GM18868 (cell line): Measurements from ENCODE around the gene UMODL1.
"Not testable (repeated sequence)": the region's sequence is repeated elsewhere in the genome, so short reads cannot be mapped to it uniquely, and the experiment has no call there.

ENCODE experiments used
- ATAC-seq: cut with Tn5 transposase; IDR thresholded peaks from one replicate; pipeline ENCODE4 v1.9.1; 2021; ENCODE audit warnings: mild to moderate bottlenecking, moderate library complexity; ENCODE audit not compliant: unreplicated experiment

UMODL1 gene

DNA sequence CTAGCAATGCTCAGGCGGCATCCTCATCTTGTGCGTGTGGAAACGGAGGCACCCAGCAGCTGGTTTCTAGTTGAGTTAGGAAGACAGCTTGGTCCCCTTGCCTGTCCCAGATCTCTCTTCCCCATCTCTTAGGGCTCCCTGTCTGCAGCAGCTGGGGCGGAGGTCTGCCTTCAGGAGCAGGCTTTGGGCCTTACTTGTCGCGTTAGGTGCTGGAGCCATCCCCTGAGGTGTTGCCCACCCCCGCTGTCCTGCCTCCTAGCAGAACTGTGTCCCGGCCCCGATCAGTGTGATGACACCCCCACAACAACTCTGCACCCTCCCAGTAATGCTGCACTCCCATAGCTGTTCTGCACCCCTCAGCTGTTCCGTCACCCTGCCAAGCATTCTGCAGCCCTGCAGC is 40.7 kb downstream of the UMODL1 start:
- no peak for ATAC-seq

DNA sequence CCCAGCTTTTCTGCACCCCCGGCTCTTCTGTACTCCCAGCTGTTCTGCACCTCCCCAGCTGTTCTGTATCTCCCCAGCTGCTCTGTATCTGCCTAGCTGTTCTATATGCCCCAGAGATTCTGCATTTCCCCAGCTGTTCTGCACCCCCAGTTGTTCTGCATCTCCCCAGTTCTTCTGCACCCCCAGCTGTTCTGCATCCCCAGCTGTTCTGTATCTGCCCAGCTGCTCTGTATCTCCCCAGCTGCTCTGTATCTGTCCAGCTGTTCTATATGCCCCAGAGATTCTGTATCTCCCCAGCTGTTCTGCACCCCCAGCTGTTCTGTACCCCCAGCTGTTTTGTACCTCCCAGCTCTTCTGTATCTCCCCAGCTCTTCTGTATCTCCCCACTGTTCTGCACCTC is 41.1 kb downstream of the UMODL1 start:
- ATAC-seq, result no peak

DNA sequence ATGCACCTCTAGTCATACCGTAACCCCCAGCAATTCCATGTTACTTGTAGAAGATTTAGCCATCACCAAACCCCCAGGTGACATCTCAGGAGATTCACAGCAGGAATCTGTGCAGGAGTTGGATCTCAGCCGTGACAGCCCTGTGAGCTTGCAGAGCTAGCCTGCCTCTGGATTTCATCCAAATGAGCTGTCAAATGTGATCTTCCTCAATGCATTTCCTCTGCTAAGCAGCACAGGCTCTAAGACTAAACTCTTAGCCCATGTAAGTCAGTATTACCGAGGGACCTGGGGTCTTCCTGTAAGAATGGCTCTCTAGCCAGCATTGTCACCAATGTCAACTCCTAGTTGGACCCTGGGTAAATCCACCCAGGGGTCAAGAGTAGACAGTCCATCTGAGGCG is 41.7 kb downstream of the UMODL1 start:
- ATAC-seq, result no peak

- no peak for ATAC-seq
These were observed 42.9 kb downstream of the UMODL1 start for GRCh38 chr21:42113926-42114409.

GRCh38 chr21:42114646-42115045 is 43.5 kb downstream of the UMODL1 start:
- no peak for ATAC-seq

GRCh38 chr21:42115136-42115683 is 44.1 kb downstream of the UMODL1 start:
- no peak for ATAC-seq

DNA sequence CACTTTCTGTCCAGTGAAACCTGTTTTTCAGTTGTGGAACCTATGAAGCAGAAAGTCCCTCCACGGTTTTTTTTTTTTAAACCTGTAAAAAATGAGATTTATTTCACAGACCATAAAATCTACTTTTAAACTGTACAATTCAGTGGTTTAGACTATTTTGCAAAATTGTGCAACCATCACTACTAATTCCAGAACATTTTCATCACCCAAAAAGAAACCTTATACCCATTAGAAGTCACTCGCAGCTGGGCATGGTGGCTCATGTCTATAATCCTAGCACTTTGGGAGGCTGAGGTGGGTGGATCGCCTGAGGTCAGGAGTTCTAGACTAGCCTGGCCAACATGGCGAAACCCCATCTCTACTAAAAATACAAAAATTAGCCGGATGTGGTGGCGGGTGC is 45.4 kb downstream of the UMODL1 start:
- not testable (repeated sequence) for ATAC-seq

DNA sequence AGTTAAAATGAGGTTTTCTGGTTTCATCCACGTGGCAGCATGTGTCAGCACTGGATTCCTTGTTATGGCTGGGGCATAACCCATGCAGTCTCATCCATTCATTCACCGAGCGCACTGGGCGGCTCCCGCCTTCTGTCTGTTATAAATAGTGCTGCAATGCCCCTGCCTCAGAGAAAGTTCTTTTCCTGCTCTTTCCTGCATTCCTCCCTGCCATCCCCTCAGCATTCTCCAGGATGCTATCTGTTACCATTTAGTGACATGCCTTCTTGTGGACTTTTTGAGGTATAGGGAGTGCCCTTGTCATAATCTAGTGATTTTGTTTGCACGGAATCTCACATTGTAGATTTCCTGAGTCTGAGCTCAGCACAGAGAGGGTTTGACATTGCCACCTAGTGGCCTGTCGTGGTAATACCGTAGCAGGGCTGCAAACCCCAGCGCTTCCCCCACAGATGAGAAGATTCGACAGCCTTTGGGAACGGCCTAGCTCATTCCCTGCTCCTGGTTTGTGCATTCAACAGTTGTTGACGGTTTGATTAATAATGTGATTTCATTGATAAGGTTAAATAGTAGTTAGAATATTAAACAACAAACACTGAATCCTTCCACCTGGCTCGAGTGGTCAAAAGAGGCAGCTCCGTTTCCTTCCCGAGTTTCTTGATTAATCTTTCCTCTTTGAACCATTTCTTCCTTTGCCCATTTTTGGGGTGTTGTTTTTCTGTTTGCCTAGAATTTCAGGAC is 46.3 kb downstream of the UMODL1 start:
- peak; percentile 64 for ATAC-seq

DNA sequence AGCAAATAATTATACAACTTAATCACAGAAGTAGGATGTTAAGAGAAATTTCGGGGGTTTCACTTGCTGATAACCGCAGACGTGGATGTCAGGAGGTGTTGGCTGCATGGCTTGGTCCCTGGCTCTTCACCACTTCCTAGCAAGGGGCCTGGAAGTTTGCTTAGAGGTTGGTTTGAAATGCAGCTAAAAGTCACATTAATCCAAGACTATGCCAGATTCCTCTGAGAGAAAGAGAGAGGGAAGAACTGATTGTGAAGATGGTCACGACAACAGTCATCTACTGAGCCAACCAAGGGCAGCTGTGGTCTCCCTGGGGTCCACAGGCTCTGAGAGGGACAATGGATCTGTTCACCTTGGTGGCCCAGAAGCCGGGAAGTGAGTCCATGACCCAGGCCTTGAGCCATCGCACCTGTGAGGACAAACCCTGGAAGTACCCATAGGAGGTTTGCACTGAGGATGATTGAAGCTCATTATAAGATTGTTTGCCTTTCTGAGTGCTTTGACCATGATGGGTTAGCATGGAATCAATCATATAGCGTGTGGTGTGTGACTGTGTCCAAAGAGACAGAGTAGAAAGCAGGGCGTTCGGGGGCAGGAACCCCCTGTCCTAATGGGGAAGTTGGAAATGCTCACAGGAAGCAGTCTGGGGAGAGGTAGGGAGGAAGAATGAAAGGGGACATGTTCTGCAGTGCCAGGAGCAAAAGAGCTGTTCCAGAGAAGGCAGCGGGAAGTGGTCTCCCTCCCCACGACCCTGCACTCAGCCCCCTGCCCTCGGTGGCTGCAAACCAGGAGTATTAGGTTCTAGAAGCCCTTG is 47.1 kb downstream of the UMODL1 start:
- ATAC-seq, result no peak

GRCh38 chr21:42118901-42119300 is 47.8 kb downstream of the UMODL1 start:
- no peak for ATAC-seq

GRCh38 chr21:42120101-42120902 is 49.2 kb downstream of the UMODL1 start:
- ATAC-seq, result no peak

- ATAC-seq, result no peak
These were observed 49.9 kb downstream of the UMODL1 start for GRCh38 chr21:42120903-42121535.

GRCh38 chr21:42121794-42122193 is 50.7 kb downstream of the UMODL1 start:
- ATAC-seq, result no peak

DNA sequence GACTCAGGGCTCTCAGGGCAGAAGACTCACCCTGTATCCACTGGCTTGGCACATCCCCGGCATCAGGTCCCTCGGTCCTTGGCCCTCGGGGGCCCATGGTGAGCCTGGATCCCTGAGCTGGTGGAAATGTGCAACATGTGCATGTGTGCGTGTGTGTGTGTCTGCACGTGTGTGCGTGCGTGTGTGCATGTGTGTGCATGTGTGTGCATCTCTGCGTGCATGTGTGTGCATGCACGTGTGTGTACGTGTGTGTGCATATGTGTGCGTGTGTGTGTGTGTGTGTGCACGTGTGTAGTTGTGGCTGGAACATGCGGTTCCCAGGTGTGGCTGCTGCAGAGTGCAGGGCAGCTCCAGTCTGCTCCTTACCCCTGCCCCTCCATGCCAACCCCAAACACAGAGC is 51.3 kb downstream of the UMODL1 start:
- no peak for ATAC-seq

DNA sequence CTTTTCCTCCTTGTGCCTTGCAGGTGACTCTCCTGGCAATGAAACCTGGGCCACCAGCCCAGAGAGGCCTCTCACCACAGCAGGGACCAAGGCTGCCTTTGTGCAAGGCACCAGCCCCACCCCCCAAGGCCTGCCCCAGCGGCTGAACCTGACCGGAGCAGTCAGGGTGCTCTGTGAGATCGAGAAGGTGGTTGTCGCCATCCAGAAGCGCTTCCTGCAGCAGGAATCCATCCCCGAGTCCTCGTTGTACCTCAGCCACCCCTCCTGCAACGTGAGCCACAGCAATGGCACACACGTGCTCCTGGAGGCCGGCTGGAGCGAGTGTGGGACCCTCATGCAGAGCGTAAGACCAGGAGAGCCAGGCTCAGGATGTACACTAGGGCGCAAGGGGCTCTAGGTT is 51.7 kb downstream of the UMODL1 start:
- no peak for ATAC-seq

DNA sequence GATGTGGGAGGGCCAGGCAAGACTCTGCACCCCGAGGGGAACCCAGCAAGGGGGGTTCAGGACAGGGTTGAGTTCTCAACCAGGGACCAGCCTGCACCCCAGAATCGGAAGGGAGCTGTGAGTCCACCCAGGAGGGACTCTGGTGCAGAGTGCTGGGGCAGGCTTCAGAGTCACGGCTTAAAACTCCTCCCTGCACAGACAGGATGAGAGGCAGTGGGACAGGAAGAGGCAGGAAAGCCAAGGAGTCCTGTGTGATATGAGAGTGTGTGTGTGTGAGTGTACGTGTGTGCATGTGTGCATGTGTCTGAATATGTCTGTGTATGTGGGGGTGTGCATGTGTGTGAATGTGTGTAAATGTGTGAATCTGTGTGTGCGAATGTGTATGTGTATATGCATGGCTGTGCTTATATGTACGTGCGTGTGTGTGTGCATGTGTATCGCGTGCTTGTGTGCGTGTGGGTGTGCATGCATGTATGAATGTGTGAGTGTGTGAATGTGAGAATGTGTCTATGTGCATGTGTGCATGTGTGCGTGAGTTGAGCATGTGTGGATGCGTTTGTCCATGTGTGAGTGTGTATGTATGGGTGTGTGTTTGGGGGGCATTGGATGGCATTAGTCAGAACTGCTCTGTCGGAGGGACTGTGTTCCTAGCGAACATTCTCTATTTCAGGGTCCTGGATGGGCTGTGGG is 52.2 kb downstream of the UMODL1 start:
- no peak for ATAC-seq

GRCh38 chr21:42124081-42124480 is 53.0 kb downstream of the UMODL1 start:
- no peak for ATAC-seq

DNA sequence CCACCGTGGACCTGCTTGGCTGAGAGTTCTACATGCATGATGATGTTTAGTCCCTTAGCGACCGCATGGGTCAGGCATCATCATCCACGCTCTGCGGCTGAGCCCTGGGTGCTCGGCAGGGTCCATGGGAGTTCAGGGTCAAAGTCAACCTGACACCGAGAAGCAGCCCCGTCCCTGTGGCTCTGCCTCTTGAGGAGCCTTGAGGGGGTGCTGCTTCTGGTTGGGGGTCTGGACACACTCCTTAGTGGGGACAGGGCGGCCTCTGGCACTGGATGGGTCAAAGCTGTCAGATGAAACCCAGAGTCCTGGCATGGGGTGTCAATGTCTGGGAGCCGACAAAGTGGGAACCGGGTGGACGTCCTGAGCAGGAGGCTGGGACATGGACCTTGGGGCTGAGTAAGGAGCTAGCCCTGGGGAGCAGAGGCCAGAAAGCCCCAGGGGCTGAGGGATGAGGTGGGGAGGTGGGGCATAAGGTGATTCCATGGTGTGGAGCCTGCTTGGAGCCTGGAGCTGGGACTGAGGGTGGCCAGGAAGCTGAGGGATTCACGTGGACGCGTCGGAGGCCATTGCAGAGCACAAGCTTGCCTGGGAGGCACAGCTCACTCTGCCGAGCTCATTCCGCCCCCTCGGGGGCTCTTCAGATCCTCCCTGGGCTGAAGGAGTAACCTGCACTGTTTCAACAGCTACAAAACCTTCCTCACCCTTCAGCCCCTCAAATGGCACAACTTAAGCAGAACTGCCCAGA is 53.9 kb downstream of the UMODL1 start:
- ATAC-seq, result no peak
